ENCODE results near the gene ERF. TPM values are rescaled to one million over a fixed set of nuclear protein-coding genes. Genes with fewer than 3 reads are reported as not detected.

The ERF gene
- polyA plus RNA-seq, 1 donor from 2014 or later = 3.8 TPM

GRCh38 chr19:42239544-42240220, 15.2 kb downstream of the ERF start:
- no peaks in the 10 kb centered on the region for H3K27me3 ChIP-seq (ENCODE audit: insufficient read depth, low read depth, low read length)
- H3K9me2 ChIP-seq (ENCODE audit: insufficient read depth, low read length) = no peaks in the 10 kb centered on the region
- H3K9ac ChIP-seq (ENCODE audit: low read length) = no peak overlapping the region
- peaks cover 10% of the 10 kb centered on the region for H3K36me3 ChIP-seq (ENCODE audit: insufficient read depth, low read length)
- H3K79me2 ChIP-seq (replicated peaks; ENCODE audit: insufficient read depth, low read length) = peaks cover 22% of the 10 kb centered on the region
- no peak overlapping the region for H2AFZ ChIP-seq (ENCODE audit: low read depth, low read length)
- no peaks in the 10 kb centered on the region for H3F3A ChIP-seq (ENCODE audit: insufficient read depth, low read length, poor library complexity, severe bottlenecking)
- no peak overlapping the region for H3K4me3 ChIP-seq (ENCODE audit: low read length)
- H3K4me2 ChIP-seq (ENCODE audit: low read length) = no peak overlapping the region
- no peak overlapping the region for H3K27ac ChIP-seq (ENCODE audit: low read length)
- no peaks in the 10 kb centered on the region for H3K9me3 ChIP-seq (ENCODE audit: low read length)
- H4K20me1 ChIP-seq (ENCODE audit: insufficient read depth) = no peaks in the 10 kb centered on the region
- TF ChIP-seq CTCF (IDR thresholded peaks at IDR 0.05; ENCODE audit: poor library complexity, severe bottlenecking) (no peak), EZH2 (IDR thresholded peaks at IDR 0.05; ENCODE audit: borderline replicate concordance, insufficient read depth, low read length, poor library complexity, severe bottlenecking) (no peak), RAD21 (conservative IDR thresholded peaks at IDR 0.05) (no peak), SMC3 (conservative IDR thresholded peaks at IDR 0.05; ENCODE audit: poor library complexity) (no peak), MXI1 (conservative IDR thresholded peaks at IDR 0.05; ENCODE audit: poor library complexity, severe bottlenecking) (no peak), EP300 (conservative IDR thresholded peaks at IDR 0.05; ENCODE audit: poor library complexity, severe bottlenecking) (no peak), POLR2AphosphoS5 (IDR thresholded peaks at IDR 0.05) (no peak), TAF1 (IDR thresholded peaks at IDR 0.05; ENCODE audit: low read depth) (no peak), REST (IDR thresholded peaks at IDR 0.05; ENCODE audit: borderline replicate concordance) (no peak)

GRCh38 chr19:42235181-42235580, 19.7 kb downstream of the ERF start:
- Histone ChIP-seq H3K9ac (ENCODE audit: low read length) (no peak overlapping the region), H3K27ac (ENCODE audit: low read length) (no peak overlapping the region), H3K79me2 (replicated peaks; ENCODE audit: insufficient read depth, low read length) (peaks cover 5% of the 10 kb centered on the region), H3F3A (ENCODE audit: insufficient read depth, low read length, poor library complexity, severe bottlenecking) (no peaks in the 10 kb centered on the region), H2AFZ (ENCODE audit: low read depth, low read length) (no peak overlapping the region), H3K4me2 (ENCODE audit: low read length) (no peak overlapping the region), H4K20me1 (ENCODE audit: insufficient read depth) (no peaks in the 10 kb centered on the region), H3K9me3 (ENCODE audit: low read length) (no peaks in the 10 kb centered on the region), H3K36me3 (ENCODE audit: insufficient read depth, low read length) (peaks cover 10% of the 10 kb centered on the region), H3K9me2 (ENCODE audit: insufficient read depth, low read length) (no peaks in the 10 kb centered on the region), H3K4me3 (ENCODE audit: low read length) (no peak overlapping the region), H3K27me3 (ENCODE audit: insufficient read depth, low read depth, low read length) (no peaks in the 10 kb centered on the region)
- TF ChIP-seq CTCF (IDR thresholded peaks at IDR 0.05; ENCODE audit: poor library complexity, severe bottlenecking) = no peak
- TF ChIP-seq EP300 (conservative IDR thresholded peaks at IDR 0.05; ENCODE audit: poor library complexity, severe bottlenecking) = no peak
- TF ChIP-seq SMC3 (conservative IDR thresholded peaks at IDR 0.05; ENCODE audit: poor library complexity) = no peak
- no peak for TF ChIP-seq RAD21 (conservative IDR thresholded peaks at IDR 0.05)
- no peak for TF ChIP-seq POLR2AphosphoS5 (IDR thresholded peaks at IDR 0.05)
- no peak for TF ChIP-seq REST (IDR thresholded peaks at IDR 0.05; ENCODE audit: borderline replicate concordance)
- TF ChIP-seq TAF1 (IDR thresholded peaks at IDR 0.05; ENCODE audit: low read depth) = no peak
- TF ChIP-seq MXI1 (conservative IDR thresholded peaks at IDR 0.05; ENCODE audit: poor library complexity, severe bottlenecking) = no peak
